ENCODE data around the gene ST6GALNAC6. TPM values are rescaled to one million over a fixed set of nuclear protein-coding genes. Genes with fewer than 3 reads are reported as not detected.
A peak's percentile ranks its signal among the peaks of the same experiment; 100 is the strongest.

Gene ST6GALNAC6
- polyA plus RNA-seq, 3 donors: 8.2 to 14.4 (median 12.0) TPM

- Histone ChIP-seq H3K4me3 (replicated peaks in 1 of 3; ENCODE audit: low read depth in 2 of 3, low read length in 3 of 3) (no peak overlapping the region), H4K20me1 (ENCODE audit: insufficient read depth, low read length) (peaks cover 3% of the 10 kb centered on the region), H3K79me2 (ENCODE audit: insufficient read depth, low read length) (no peaks in the 10 kb centered on the region), H2AFZ (ENCODE audit: insufficient read depth, low read depth, low read length, poor library complexity, severe bottlenecking) (no peak overlapping the region), H3K9me3 (replicated peaks in 1 of 2; ENCODE audit: control insufficient read depth in 1 of 2, insufficient read depth in 1 of 2, low read length in 2 of 2) (peaks cover 0 to 14% of the 10 kb centered on the region in 2 donors), H3K27ac (ENCODE audit: low read depth in 1 of 2, low read length in 2 of 2) (no peak overlapping the region), H3K4me1 (ENCODE audit: control insufficient read depth in 1 of 2, insufficient read depth in 2 of 2, low read length in 2 of 2) (peaks cover 33 to 36% of the 10 kb centered on the region in 2 donors), H3K4me2 (replicated peaks; ENCODE audit: extremely low read depth, low read length, poor library complexity, severe bottlenecking) (no peak overlapping the region), H3K36me3 (replicated peaks in 1 of 2; ENCODE audit: control insufficient read depth in 1 of 2, insufficient read depth in 2 of 2, low read length in 2 of 2) (no peaks in the 10 kb centered on the region), H3K27me3 (ENCODE audit: control insufficient read depth in 2 of 2, insufficient read depth in 2 of 2, low read length in 2 of 2) (peaks cover 28 to 71% of the 10 kb centered on the region in 2 donors), H3K9ac (ENCODE audit: insufficient read depth, low read length, poor library complexity, severe bottlenecking) (no peak overlapping the region)
- H3K9me3 Mint-ChIP-seq: peaks cover 0 to 7% (median 2%) of the 10 kb centered on the region in 7 donors
- DNase-seq: no peak
- TF ChIP-seq CTCF (IDR thresholded peaks at IDR 0.05): no peak
- peak overlapping the region in 1 of 2 donors; percentile 70 for H3K4me3 Mint-ChIP-seq
- peaks cover 66 to 80% (median 79%) of the 10 kb centered on the region in 3 donors for H3K27me3 Mint-ChIP-seq (ENCODE audit: low read depth in 3 of 3)
- H3K27ac Mint-ChIP-seq: peak overlapping the region in 1 of 7 donors; percentile 4
- H3K4me1 Mint-ChIP-seq: peaks cover 31% of the 10 kb centered on the region
- WGBS (ENCODE audit: insufficient coverage): 93% methylated on average over 22 of the region's 22 CpGs
- H3K36me3 Mint-ChIP-seq: peaks cover 0 to 6% of the 10 kb centered on the region in 2 donors
- intact Hi-C loops (cut with micrococcal nuclease): loop anchor here (5.0 to 10.0 kb wide), 3 partner anchors 43 to 423 kb away; no protein-coding TSS in a partner anchor
Measured at GRCh38 chr9:127924736-127925444, 25.5 kb upstream of the ST6GALNAC6 start.

GRCh38 chr9:127923771-127924170 lies 24.4 kb upstream of the ST6GALNAC6 start:
- no peaks in the 10 kb centered on the region for H3K79me2 ChIP-seq (ENCODE audit: insufficient read depth, low read length)
- Mint-ChIP-seq H3K4me3 (peak overlapping the region in 1 of 2 donors; percentile 46), H3K27me3 (ENCODE audit: low read depth in 3 of 3) (peaks cover 56 to 68% (median 68%) of the 10 kb centered on the region in 3 donors), H3K36me3 (peaks cover 0 to 4% of the 10 kb centered on the region in 2 donors), H3K4me1 (peaks cover 40% of the 10 kb centered on the region), H3K9me3 (peaks cover 0 to 7% (median 1%) of the 10 kb centered on the region in 7 donors), H3K27ac (no peak overlapping the region)
- no peak overlapping the region for H3K4me2 ChIP-seq (replicated peaks; ENCODE audit: extremely low read depth, low read length, poor library complexity, severe bottlenecking)
- TF ChIP-seq CTCF (IDR thresholded peaks at IDR 0.05): no peak
- H3K9ac ChIP-seq (ENCODE audit: insufficient read depth, low read length, poor library complexity, severe bottlenecking): no peak overlapping the region
- H2AFZ ChIP-seq (ENCODE audit: insufficient read depth, low read depth, low read length, poor library complexity, severe bottlenecking): no peak overlapping the region
- H3K4me3 ChIP-seq (replicated peaks in 1 of 3; ENCODE audit: low read depth in 2 of 3, low read length in 3 of 3): no peak overlapping the region
- peaks cover 0 to 9% of the 10 kb centered on the region in 2 donors for H3K9me3 ChIP-seq (replicated peaks in 1 of 2; ENCODE audit: control insufficient read depth in 1 of 2, insufficient read depth in 1 of 2, low read length in 2 of 2)
- H4K20me1 ChIP-seq (ENCODE audit: insufficient read depth, low read length): peaks cover 3% of the 10 kb centered on the region
- intact Hi-C loops (cut with micrococcal nuclease): loop anchor here (5.0 to 10.0 kb wide), 3 partner anchors 41 to 421 kb away; no protein-coding TSS in a partner anchor
- 90% methylated on average over 6 of the region's 8 CpGs for WGBS (ENCODE audit: insufficient coverage)
- no peaks in the 10 kb centered on the region for H3K36me3 ChIP-seq (replicated peaks in 1 of 2; ENCODE audit: control insufficient read depth in 1 of 2, insufficient read depth in 2 of 2, low read length in 2 of 2)
- H3K4me1 ChIP-seq (ENCODE audit: control insufficient read depth in 1 of 2, insufficient read depth in 2 of 2, low read length in 2 of 2): peaks cover 44 to 47% of the 10 kb centered on the region in 2 donors
- H3K27me3 ChIP-seq (ENCODE audit: control insufficient read depth in 2 of 2, insufficient read depth in 2 of 2, low read length in 2 of 2): peaks cover 19 to 60% of the 10 kb centered on the region in 2 donors
- no peak for DNase-seq
- H3K27ac ChIP-seq (ENCODE audit: low read depth in 1 of 2, low read length in 2 of 2): no peak overlapping the region
